ENCODE results near the gene FRMD4A.
"Not testable (repeated sequence)": the region's sequence is repeated elsewhere in the genome, so short reads cannot be mapped to it uniquely, and the experiment has no call there.

Gene FRMD4A

GRCh38 chr10:13775786-13776775, 554.6 kb downstream of the FRMD4A start:
- DNase-seq: peak; percentile 86

- no peak for DNase-seq
Measured at GRCh38 chr10:13774303-13774893, 556.3 kb downstream of the FRMD4A start.

GRCh38 chr10:13773496-13774170, 557.1 kb downstream of the FRMD4A start:
- no peak for DNase-seq

GRCh38 chr10:13773043-13773442, 557.7 kb downstream of the FRMD4A start:
- no peak for DNase-seq

GRCh38 chr10:13771992-13772391, 558.7 kb downstream of the FRMD4A start:
- no peak for DNase-seq

- no peak for DNase-seq
Measured at GRCh38 chr10:13770760-13771493, 559.8 kb downstream of the FRMD4A start.

- DNase-seq: peak; percentile 83
Measured at GRCh38 chr10:13769946-13770345, 560.8 kb downstream of the FRMD4A start.

GRCh38 chr10:13767676-13768178, 563.0 kb downstream of the FRMD4A start:
- peak; percentile 69 for DNase-seq

GRCh38 chr10:13767148-13767547, 563.6 kb downstream of the FRMD4A start:
- not testable (repeated sequence) for DNase-seq

- peak; percentile 83 for DNase-seq
Measured at GRCh38 chr10:13765641-13766341, 564.9 kb downstream of the FRMD4A start.

- no peak for DNase-seq
Measured at GRCh38 chr10:13761490-13762091, 569.1 kb downstream of the FRMD4A start.

GRCh38 chr10:13759168-13759567, 571.6 kb downstream of the FRMD4A start:
- peak; percentile 88 for DNase-seq

- DNase-seq: peak; percentile 53
Measured at GRCh38 chr10:13758756-13759155, 572.0 kb downstream of the FRMD4A start.

GRCh38 chr10:13758312-13758711, 572.4 kb downstream of the FRMD4A start:
- peak; percentile 79 for DNase-seq

GRCh38 chr10:13754277-13754676, 576.4 kb downstream of the FRMD4A start:
- no peak for DNase-seq

- DNase-seq: no peak
Measured at GRCh38 chr10:13751191-13751764, 579.4 kb downstream of the FRMD4A start.

GRCh38 chr10:13750299-13751190, 580.2 kb downstream of the FRMD4A start:
- DNase-seq: no peak

GRCh38 chr10:13745271-13745670, 585.5 kb downstream of the FRMD4A start:
- DNase-seq: no peak

- no peak for DNase-seq
Measured at GRCh38 chr10:13743963-13744362, 586.8 kb downstream of the FRMD4A start.

Data from fibroblast of skin of abdomen (primary cell).